ENCODE measurements around the gene ASXL2. TPM values are rescaled to one million over a fixed set of nuclear protein-coding genes. Genes with fewer than 3 reads are reported as not detected.
"Not testable (repeated sequence)": the region's sequence is repeated elsewhere in the genome, so short reads cannot be mapped to it uniquely, and the experiment has no call there.

Gene ASXL2
- total RNA-seq, 2 donors from 2014 or later = 33.7 to 33.9 TPM

DNA sequence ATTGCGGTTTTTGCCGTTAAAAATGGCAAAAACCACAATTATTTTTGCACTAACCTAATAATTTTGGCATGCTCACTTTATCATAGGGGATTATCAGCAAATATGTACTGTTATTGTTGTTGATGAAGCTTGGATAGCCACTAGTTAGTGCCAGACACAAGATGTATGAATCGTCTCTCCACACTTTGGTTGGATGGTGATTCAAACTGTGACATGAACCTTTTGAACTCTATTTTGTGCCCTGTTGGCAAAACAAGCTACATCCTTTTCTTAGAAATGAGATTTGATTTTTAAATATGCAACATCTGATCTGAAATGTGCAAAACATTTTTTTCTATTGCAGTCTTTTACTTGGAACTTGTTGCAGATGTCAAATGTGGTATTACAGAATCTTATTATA lies 156.1 kb downstream of the ASXL2 start:
- no peak for DNase-seq
- Mint-ChIP-seq H3K4me3 (no peak overlapping the region), H3K4me1 (peaks cover 7% of the 10 kb centered on the region), H3K36me3 (ENCODE audit: low read depth) (no peaks in the 10 kb centered on the region), H3K27me3 (peaks cover 15% of the 10 kb centered on the region), H3K27ac (no peak overlapping the region)
- ATAC-seq = no peak
- H3K9me3 ChIP-seq (ENCODE audit: control insufficient read depth, low read length, poor library complexity, severe bottlenecking) = no peaks in the 10 kb centered on the region

DNA sequence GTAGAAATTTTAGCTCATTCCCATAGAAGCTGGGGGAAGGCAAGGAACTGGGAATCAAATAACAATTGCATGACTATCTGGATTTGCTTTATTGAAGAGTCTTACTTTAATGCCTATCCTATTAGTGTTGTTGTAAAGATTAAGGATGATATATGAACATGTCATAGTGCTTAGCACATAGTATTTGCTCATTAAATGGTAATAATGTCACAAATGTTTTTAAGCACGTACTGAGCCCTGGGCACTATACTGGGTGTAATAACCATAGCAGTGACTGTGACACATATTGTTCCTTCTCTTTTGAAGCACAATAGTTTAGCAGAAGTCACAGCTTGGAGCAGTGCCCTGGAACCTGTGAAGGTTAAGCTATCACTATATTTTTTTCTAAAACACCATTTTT lies 157.7 kb downstream of the ASXL2 start:
- no peaks in the 10 kb centered on the region for H3K36me3 Mint-ChIP-seq (ENCODE audit: low read depth)
- ATAC-seq (no peak), DNase-seq (no peak)
- no peak overlapping the region for H3K27ac Mint-ChIP-seq
- peaks cover 19% of the 10 kb centered on the region for H3K27me3 Mint-ChIP-seq
- no peak overlapping the region for H3K4me3 Mint-ChIP-seq
- peaks cover 7% of the 10 kb centered on the region for H3K4me1 Mint-ChIP-seq
- no peaks in the 10 kb centered on the region for H3K9me3 ChIP-seq (ENCODE audit: control insufficient read depth, low read length, poor library complexity, severe bottlenecking)

GRCh38 chr2:25714740-25715139 lies 163.5 kb downstream of the ASXL2 start:
- Mint-ChIP-seq H3K27ac (no peak overlapping the region), H3K4me1 (peaks cover 12% of the 10 kb centered on the region), H3K27me3 (peaks cover 33% of the 10 kb centered on the region), H3K4me3 (no peak overlapping the region), H3K36me3 (ENCODE audit: low read depth) (no peaks in the 10 kb centered on the region)
- no peaks in the 10 kb centered on the region for H3K9me3 ChIP-seq (ENCODE audit: control insufficient read depth, low read length, poor library complexity, severe bottlenecking)
- ATAC-seq (no peak), DNase-seq (no peak)

DNA sequence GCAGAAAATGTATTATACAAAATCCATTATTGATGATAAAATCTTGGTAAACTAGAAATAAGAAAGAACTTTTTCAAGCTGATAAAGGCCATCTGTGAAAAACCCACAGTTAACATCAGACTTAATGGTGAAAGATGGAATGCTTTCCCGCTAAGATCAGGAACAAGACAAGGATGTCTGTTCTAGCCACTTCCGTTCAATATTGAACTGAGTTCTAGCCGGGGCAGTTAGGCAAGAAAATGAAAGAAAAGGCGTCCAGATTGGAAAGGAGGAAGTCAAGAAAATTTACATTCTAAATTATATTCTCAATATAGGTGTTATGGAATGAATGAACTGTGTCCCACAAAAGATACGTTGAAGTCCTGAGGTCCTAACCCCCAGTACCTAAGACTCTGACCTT lies 165.8 kb downstream of the ASXL2 start:
- no peak for DNase-seq
- ATAC-seq = no peak
- Mint-ChIP-seq H3K4me3 (no peak overlapping the region), H3K27me3 (peaks cover 50% of the 10 kb centered on the region), H3K4me1 (peaks cover 9% of the 10 kb centered on the region), H3K36me3 (ENCODE audit: low read depth) (peaks cover 4% of the 10 kb centered on the region), H3K27ac (no peak overlapping the region)
- no peaks in the 10 kb centered on the region for H3K9me3 ChIP-seq (ENCODE audit: control insufficient read depth, low read length, poor library complexity, severe bottlenecking)

DNA sequence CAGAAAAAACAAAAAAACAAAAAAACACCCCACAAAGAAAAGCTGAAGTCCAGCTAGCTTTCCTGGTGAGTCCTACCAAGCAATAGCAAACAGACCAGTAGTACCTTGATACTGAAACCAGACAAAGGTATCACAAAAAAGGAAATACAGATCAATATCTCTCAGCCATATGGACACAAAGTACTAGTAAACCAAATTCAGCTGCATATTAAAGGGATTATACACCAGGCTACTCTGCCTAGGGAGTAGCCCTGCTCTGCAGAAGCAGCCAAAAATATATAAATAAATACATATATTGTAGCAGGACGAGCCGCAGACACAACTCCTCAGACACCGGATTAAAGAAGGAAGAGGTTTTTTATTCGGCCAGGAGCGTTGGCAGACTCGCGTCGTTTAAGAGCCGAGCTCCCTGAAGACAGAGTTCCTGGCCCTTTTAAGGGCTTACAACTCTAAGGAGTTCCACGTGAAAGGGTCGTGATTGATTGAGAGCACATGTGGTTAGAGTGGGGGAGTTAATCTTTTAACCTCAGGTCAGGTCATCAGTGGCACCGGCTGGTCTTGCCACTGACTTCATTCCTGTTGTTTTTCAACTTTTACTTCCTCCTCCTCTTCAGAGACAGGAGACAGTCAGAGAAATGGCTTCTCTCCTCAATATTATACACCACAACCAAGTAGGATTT lies 166.5 kb downstream of the ASXL2 start:
- Mint-ChIP-seq H3K4me1 (peaks cover 9% of the 10 kb centered on the region), H3K27ac (no peak overlapping the region), H3K4me3 (no peak overlapping the region), H3K36me3 (ENCODE audit: low read depth) (peaks cover 4% of the 10 kb centered on the region), H3K27me3 (peaks cover 47% of the 10 kb centered on the region)
- ATAC-seq (no peak), DNase-seq (no peak)
- H3K9me3 ChIP-seq (ENCODE audit: control insufficient read depth, low read length, poor library complexity, severe bottlenecking) = no peaks in the 10 kb centered on the region

DNA sequence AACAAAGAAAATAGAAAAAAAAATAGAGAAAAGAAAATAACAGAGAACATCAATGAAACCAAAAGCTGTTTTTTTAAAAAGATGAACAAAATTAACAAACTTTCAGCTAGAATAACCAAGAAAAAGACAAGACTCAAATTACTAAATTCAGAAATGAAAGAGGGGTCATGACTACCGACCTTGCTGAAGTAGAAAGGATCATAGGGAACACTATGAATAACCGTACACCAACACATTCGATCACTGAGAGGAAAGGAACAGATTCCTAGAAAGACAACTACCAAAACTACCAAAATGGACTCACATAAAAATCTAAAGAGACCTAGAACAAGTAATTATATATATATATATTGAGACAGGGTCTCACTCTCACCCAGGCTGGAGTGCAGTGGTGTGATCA lies 167.5 kb downstream of the ASXL2 start:
- Mint-ChIP-seq H3K27me3 (peaks cover 45% of the 10 kb centered on the region), H3K27ac (no peak overlapping the region), H3K4me1 (peaks cover 9% of the 10 kb centered on the region), H3K4me3 (no peak overlapping the region), H3K36me3 (ENCODE audit: low read depth) (peaks cover 4% of the 10 kb centered on the region)
- DNase-seq = no peak
- no peak for ATAC-seq
- H3K9me3 ChIP-seq (ENCODE audit: control insufficient read depth, low read length, poor library complexity, severe bottlenecking) = no peaks in the 10 kb centered on the region

DNA sequence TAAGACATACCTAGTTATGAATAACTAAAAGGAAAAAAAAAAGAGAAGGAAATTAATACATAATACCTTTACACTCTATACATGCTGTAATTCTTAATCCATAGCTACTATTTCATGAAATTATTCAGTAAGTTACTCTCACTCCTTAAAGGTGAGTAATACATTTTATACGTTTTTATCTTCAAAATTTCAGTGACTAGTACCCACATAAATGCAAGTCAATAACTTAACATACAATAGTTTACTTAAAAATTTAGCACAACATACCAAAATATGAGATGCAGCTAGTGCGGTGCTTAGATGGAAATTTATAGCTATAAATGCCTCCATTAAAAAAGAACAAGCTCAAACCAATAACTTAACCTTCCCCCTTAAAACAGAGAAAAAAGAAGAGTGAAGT lies 168.9 kb downstream of the ASXL2 start:
- peaks cover 4% of the 10 kb centered on the region for H3K36me3 Mint-ChIP-seq (ENCODE audit: low read depth)
- H3K27me3 Mint-ChIP-seq = peaks cover 45% of the 10 kb centered on the region
- H3K27ac Mint-ChIP-seq = no peak overlapping the region
- peaks cover 9% of the 10 kb centered on the region for H3K4me1 Mint-ChIP-seq
- ATAC-seq (no peak), DNase-seq (no peak)
- no peaks in the 10 kb centered on the region for H3K9me3 ChIP-seq (ENCODE audit: control insufficient read depth, low read length, poor library complexity, severe bottlenecking)
- H3K4me3 Mint-ChIP-seq = peak overlapping the region; percentile 52

- Mint-ChIP-seq H3K4me3 (no peak overlapping the region), H3K27ac (no peak overlapping the region)
Measured at GRCh38 chr2:25707927-25708590, 170.2 kb downstream of the ASXL2 start.

DNA sequence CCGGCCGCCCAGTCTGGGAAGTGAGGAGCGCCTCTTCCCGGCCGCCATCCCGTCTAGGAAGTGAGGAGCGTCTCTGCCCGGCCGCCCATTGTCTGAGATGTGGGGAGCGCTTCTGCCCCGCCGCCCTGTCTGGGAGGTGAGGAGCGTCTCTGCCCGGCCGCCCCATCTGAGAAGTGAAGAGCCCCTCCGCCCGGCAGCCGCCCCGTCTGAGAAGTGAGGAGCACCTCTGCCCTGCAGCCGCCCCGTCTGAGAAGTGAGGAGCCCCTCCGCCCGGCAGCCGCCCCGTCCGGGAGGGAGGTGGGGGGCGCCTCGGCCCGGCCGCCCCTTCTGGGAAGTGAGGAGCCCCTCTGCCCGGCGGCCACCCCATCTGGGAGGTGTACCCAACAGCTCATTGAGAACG lies 172.7 kb downstream of the ASXL2 start:
- H3K4me3 Mint-ChIP-seq; H3K36me3 Mint-ChIP-seq (ENCODE audit: low read depth); ATAC-seq; H3K9me3 ChIP-seq (ENCODE audit: control insufficient read depth, low read length, poor library complexity, severe bottlenecking); H3K27ac Mint-ChIP-seq; DNase-seq; H3K4me1 Mint-ChIP-seq: not testable (repeated sequence)
- H3K27me3 Mint-ChIP-seq = peaks cover 27% of the 10 kb centered on the region

More at GRCh38 chr2:25707927-25708590, 170.2 kb downstream of the ASXL2 start:
- peaks cover 45% of the 10 kb centered on the region for H3K27me3 Mint-ChIP-seq
- ATAC-seq (no peak), DNase-seq (no peak)
- H3K9me3 ChIP-seq (ENCODE audit: control insufficient read depth, low read length, poor library complexity, severe bottlenecking) = no peaks in the 10 kb centered on the region
- H3K36me3 Mint-ChIP-seq (ENCODE audit: low read depth) = peaks cover 4% of the 10 kb centered on the region
- peaks cover 9% of the 10 kb centered on the region for H3K4me1 Mint-ChIP-seq

GRCh38 chr2:25701801-25702200 lies 176.5 kb downstream of the ASXL2 start:
- Mint-ChIP-seq H3K27ac (no peak overlapping the region), H3K4me3 (no peak overlapping the region)

GRCh38 chr2:25700221-25700660 lies 178.0 kb downstream of the ASXL2 start:
- H3K9me3 ChIP-seq (ENCODE audit: control insufficient read depth, low read length, poor library complexity, severe bottlenecking) = no peaks in the 10 kb centered on the region
- Mint-ChIP-seq H3K27ac (no peak overlapping the region), H3K27me3 (no peaks in the 10 kb centered on the region), H3K36me3 (ENCODE audit: low read depth) (no peaks in the 10 kb centered on the region), H3K4me1 (peaks cover 3% of the 10 kb centered on the region), H3K4me3 (no peak overlapping the region)
- ATAC-seq (peak; percentile 45), DNase-seq (no peak)

More at GRCh38 chr2:25701801-25702200, 176.5 kb downstream of the ASXL2 start:
- no peaks in the 10 kb centered on the region for H3K27me3 Mint-ChIP-seq
- ATAC-seq (no peak), DNase-seq (no peak)
- no peaks in the 10 kb centered on the region for H3K36me3 Mint-ChIP-seq (ENCODE audit: low read depth)
- peaks cover 3% of the 10 kb centered on the region for H3K4me1 Mint-ChIP-seq
- H3K9me3 ChIP-seq (ENCODE audit: control insufficient read depth, low read length, poor library complexity, severe bottlenecking) = no peaks in the 10 kb centered on the region

GRCh38 chr2:25699216-25699615 lies 179.1 kb downstream of the ASXL2 start:
- no peaks in the 10 kb centered on the region for H3K36me3 Mint-ChIP-seq (ENCODE audit: low read depth)
- H3K9me3 ChIP-seq (ENCODE audit: control insufficient read depth, low read length, poor library complexity, severe bottlenecking) = no peaks in the 10 kb centered on the region
- no peak overlapping the region for H3K4me3 Mint-ChIP-seq
- H3K27ac Mint-ChIP-seq = no peak overlapping the region
- H3K27me3 Mint-ChIP-seq = no peaks in the 10 kb centered on the region
- no peak for DNase-seq
- peaks cover 3% of the 10 kb centered on the region for H3K4me1 Mint-ChIP-seq
- no peak for ATAC-seq

DNA sequence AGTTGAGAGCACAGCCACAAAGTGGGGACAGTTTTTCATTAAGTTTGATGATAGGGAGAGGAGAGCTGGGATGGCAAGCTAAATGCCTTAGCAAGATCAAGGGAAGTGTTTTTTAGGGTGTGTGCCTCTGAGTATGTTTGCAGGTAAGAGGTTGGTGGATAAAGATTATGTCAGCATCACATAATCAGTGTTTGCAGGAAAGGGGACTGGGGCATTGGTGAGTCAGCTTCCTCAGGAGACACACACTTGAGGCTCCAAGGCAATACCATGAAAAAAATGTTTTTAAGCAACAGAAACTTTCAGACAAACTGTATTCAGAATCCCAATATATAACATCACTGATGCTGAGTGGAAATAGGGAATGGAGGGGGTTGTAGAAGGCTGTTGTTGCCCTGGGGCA lies 179.5 kb downstream of the ASXL2 start:
- no peaks in the 10 kb centered on the region for H3K27me3 Mint-ChIP-seq
- no peak overlapping the region for H3K4me3 Mint-ChIP-seq
- H3K36me3 Mint-ChIP-seq (ENCODE audit: low read depth) = no peaks in the 10 kb centered on the region
- no peak overlapping the region for H3K27ac Mint-ChIP-seq
- H3K9me3 ChIP-seq (ENCODE audit: control insufficient read depth, low read length, poor library complexity, severe bottlenecking) = no peaks in the 10 kb centered on the region
- no peak for ATAC-seq
- peaks cover 3% of the 10 kb centered on the region for H3K4me1 Mint-ChIP-seq
- DNase-seq = no peak
